H9 (cell line): ENCODE data around the gene RBM5. TPM values are rescaled to one million over a fixed set of nuclear protein-coding genes. Genes with fewer than 3 reads are reported as not detected.

Experiments
- DNase-seq: peaks from one replicate; pipeline ENCODE4 v3.0.0-alpha.2; 2017
- H2AFZ ChIP-seq: one replicate; pipeline ENCODE4 v1.6.1; 2013; ENCODE audit warnings: mild to moderate bottlenecking, low read length, control low read depth, moderate library complexity
- H2AK5ac ChIP-seq: 2 replicates; pipeline ENCODE4 v1.6.1; 2013; ENCODE audit warnings: low read length, control low read depth, mixed read lengths; ENCODE audit not compliant: insufficient read length
- H2BK120ac ChIP-seq: one replicate; pipeline ENCODE4 v1.6.1; 2013; ENCODE audit warnings: low read depth, mild to moderate bottlenecking, low read length, control low read depth, inconsistent platforms; ENCODE audit not compliant: poor library complexity, severe bottlenecking
- H2BK12ac ChIP-seq: 2 replicates; pipeline ENCODE4 v1.6.1; 2013; ENCODE audit warnings: low read length, control low read depth, mixed read lengths, low read depth; ENCODE audit not compliant: insufficient read length
- H2BK15ac ChIP-seq: 2 replicates; pipeline ENCODE4 v1.6.1; 2013; ENCODE audit warnings: low read depth, low read length, control low read depth
- H2BK20ac ChIP-seq: one replicate; pipeline ENCODE4 v1.6.1; 2013; ENCODE audit warnings: low read depth, mild to moderate bottlenecking, low read length, control low read depth, inconsistent platforms; ENCODE audit not compliant: poor library complexity, severe bottlenecking
- H2BK5ac ChIP-seq: 2 replicates; pipeline ENCODE4 v1.6.1; 2013; ENCODE audit warnings: low read length, control low read depth, mixed read lengths; ENCODE audit not compliant: insufficient read length
- H3K14ac ChIP-seq: 2 replicates; pipeline ENCODE4 v1.6.1; 2013; ENCODE audit warnings: low read length, control low read depth; ENCODE audit not compliant: insufficient read depth
- H3K18ac ChIP-seq: 2 replicates; pipeline ENCODE4 v1.6.1; 2013; ENCODE audit warnings: low read depth, mild to moderate bottlenecking, mixed read lengths, low read length, control low read depth; ENCODE audit not compliant: insufficient read length
- H3K23ac ChIP-seq: 2 replicates; pipeline ENCODE4 v1.6.1; 2013; ENCODE audit warnings: low read length, control low read depth, mixed read lengths, low read depth; ENCODE audit not compliant: insufficient read length
- H3K23me2 ChIP-seq: 2 replicates; pipeline ENCODE4 v1.6.1; 2013; ENCODE audit warnings: low read depth, mild to moderate bottlenecking, mixed read lengths, low read length, control low read depth; ENCODE audit not compliant: insufficient read length, poor library complexity, severe bottlenecking
- H3K27ac ChIP-seq: 2 replicates; pipeline ENCODE4 v1.5.1; 2013; ENCODE audit warnings: low read length, control low read depth, mixed read lengths, low read depth; ENCODE audit not compliant: insufficient read length
- H3K27me3 ChIP-seq: 2 replicates; pipeline ENCODE4 v1.6.1; 2013; ENCODE audit warnings: low read length, control low read depth, inconsistent platforms; ENCODE audit not compliant: insufficient read depth
- H3K4ac ChIP-seq: 2 replicates; pipeline ENCODE4 v1.6.1; 2013; ENCODE audit warnings: low read depth, mild to moderate bottlenecking, control low read depth, inconsistent platforms, low read length, moderate library complexity
- H3K4me1 ChIP-seq: 2 replicates; pipeline ENCODE4 v1.6.1; 2013; ENCODE audit warnings: low read length, control low read depth, inconsistent platforms; ENCODE audit not compliant: insufficient read depth
- H3K4me2 ChIP-seq: 2 replicates; pipeline ENCODE4 v1.6.1; 2013; ENCODE audit warnings: low read length, control low read depth, mixed read lengths; ENCODE audit not compliant: insufficient read length, insufficient read depth
- H3K56ac ChIP-seq: 2 replicates; pipeline ENCODE4 v1.6.1; 2013; ENCODE audit warnings: low read depth, mild to moderate bottlenecking, mixed read lengths, low read length, control low read depth; ENCODE audit not compliant: insufficient read length
- H3K79me1 ChIP-seq: 2 replicates; pipeline ENCODE4 v1.6.1; 2013; ENCODE audit warnings: low read depth, mild to moderate bottlenecking, moderate library complexity, low read length, control low read depth, inconsistent platforms; ENCODE audit not compliant: insufficient read depth, poor library complexity, severe bottlenecking
- H3K79me2 ChIP-seq: 2 replicates; pipeline ENCODE4 v1.6.1; 2013; ENCODE audit warnings: low read length, control low read depth, inconsistent platforms; ENCODE audit not compliant: insufficient read depth
- H3K9ac ChIP-seq: 2 replicates; pipeline ENCODE4 v1.6.1; 2013; ENCODE audit warnings: low read length, control low read depth, mixed read lengths; ENCODE audit not compliant: insufficient read length; ENCODE audit errors: extremely low read depth
- H3K9me3 ChIP-seq: one replicate; pipeline ENCODE4 v1.6.1; 2013; ENCODE audit warnings: low read depth, low read length, inconsistent platforms; ENCODE audit not compliant: control insufficient read depth
- H3T11ph ChIP-seq: one replicate; pipeline ENCODE4 v1.6.1; 2013; ENCODE audit warnings: mild to moderate bottlenecking, low read length, control low read depth, inconsistent platforms
- H4K20me1 ChIP-seq: one replicate; pipeline ENCODE4 v1.6.1; 2013; ENCODE audit not compliant: control insufficient read depth, insufficient read length, insufficient read depth
- H4K5ac ChIP-seq: 2 replicates; pipeline ENCODE4 v1.6.1; 2013; ENCODE audit warnings: low read depth, mild to moderate bottlenecking, mixed read lengths, low read length, control low read depth; ENCODE audit not compliant: insufficient read length
- H4K8ac ChIP-seq: replicated peaks from 2 replicates; pipeline ENCODE4 v1.6.1; 2013; ENCODE audit warnings: low read length, control low read depth, mixed read lengths, low read depth; ENCODE audit not compliant: insufficient read length
- H4K91ac ChIP-seq: 2 replicates; pipeline ENCODE4 v1.6.1; 2013; ENCODE audit warnings: low read depth, mild to moderate bottlenecking, moderate library complexity, mixed read lengths, low read length, control low read depth; ENCODE audit not compliant: insufficient read length
- H3K27ac Mint-ChIP-seq, 3 experiments: 2 replicates in 2 of 3; 3 replicates in 1 of 3; pipeline ENCODE4 v1.8.0; 2020 to 2021; ENCODE audit warnings: mixed read lengths in 3 of 3, mild to moderate bottlenecking in 1 of 3, moderate library complexity in 1 of 3
- H3K27me3 Mint-ChIP-seq: 2 replicates; pipeline ENCODE4 v1.8.0; 2021; ENCODE audit warnings: low read depth, mild to moderate bottlenecking, moderate library complexity, mixed read lengths
- H3K36me3 Mint-ChIP-seq, 3 experiments: 2 replicates in 2 of 3; 3 replicates in 1 of 3; pipeline ENCODE4 v1.8.0; 2020 to 2021; ENCODE audit warnings: low read depth in 3 of 3, mixed read lengths in 3 of 3; ENCODE audit not compliant: insufficient read depth in 1 of 3
- H3K4me1 Mint-ChIP-seq, 2 experiments: 2 replicates each; pipeline ENCODE4 v1.8.0; 2020; ENCODE audit warnings: mixed read lengths in 2 of 2
- H3K4me3 Mint-ChIP-seq, 2 experiments: 2 replicates in 1 of 2; 3 replicates in 1 of 2; pipeline ENCODE4 v1.8.0; 2020 to 2021; ENCODE audit warnings: mild to moderate bottlenecking in 2 of 2, mixed read lengths in 2 of 2, moderate library complexity in 1 of 2
- H3K9me3 Mint-ChIP-seq, 2 experiments: 2 replicates in 1 of 2; 3 replicates in 1 of 2; pipeline ENCODE4 v1.8.0; 2020; ENCODE audit warnings: mild to moderate bottlenecking in 2 of 2, mixed read lengths in 2 of 2, moderate library complexity in 1 of 2
- CTCF ChIP-seq: fragments of 200-600 bp; sonication (generic); conservative IDR thresholded peaks from 3 replicates; pipeline ENCODE4 v1.8.0; 2021; ENCODE audit warnings: antibody characterized with exemption, mild to moderate bottlenecking
- WGBS: extraction: QIAGEN DNeasy Blood & Tissue Kit; methylation state at CpG from one replicate; pipeline ENCODE4 v1.1.7; 2013; ENCODE audit warnings: missing lambda C conversion rate, low lambda C conversion rate, mixed read lengths; ENCODE audit not compliant: insufficient read length; ENCODE audit errors: extremely low coverage; 5-methylcytosine and 5-hydroxymethylcytosine counted together
- total RNA-seq: library from RNA; stranded (reverse); gene quantifications from 2 replicates; pipeline ENCODE4 v1.2.1, GENCODE V29; 2021

RBM5 gene
- total RNA-seq, 1 experiment from 2014 or later, result 123 TPM

GRCh38 chr3:50123394-50124051 lies 34.8 kb downstream of the RBM5 start:
- H3K23me2 ChIP-seq, result no peaks in the 10 kb centered on the region
- no peaks in the 10 kb centered on the region for H3K79me2 ChIP-seq
- no peak overlapping the region for H3K23ac ChIP-seq
- no peak overlapping the region for H2AFZ ChIP-seq
- H4K20me1 ChIP-seq, result no peaks in the 10 kb centered on the region
- no peak overlapping the region for H3T11ph ChIP-seq
- no peaks in the 10 kb centered on the region for H3K79me1 ChIP-seq
- no peak overlapping the region for H3K4me2 ChIP-seq
- H4K91ac ChIP-seq, result no peak overlapping the region
- no peak overlapping the region for H3K4me3 Mint-ChIP-seq
- no peak overlapping the region for H2BK20ac ChIP-seq
- no peaks in the 10 kb centered on the region for H3K9me3 Mint-ChIP-seq
- H2BK12ac ChIP-seq, result no peak overlapping the region
- no peak overlapping the region for H3K4ac ChIP-seq
- H2BK5ac ChIP-seq, result no peak overlapping the region
- H3K36me3 Mint-ChIP-seq, result peaks cover 10 to 18% (median 13%) of the 10 kb centered on the region in 3 experiments
- peaks cover 4% of the 10 kb centered on the region; the same call in 1 of the 2 replicates for H3K4me1 ChIP-seq
- no peak overlapping the region for H3K56ac ChIP-seq
- H2AK5ac ChIP-seq, result no peak overlapping the region
- no peak overlapping the region for H3K18ac ChIP-seq
- no peak overlapping the region for H3K27ac ChIP-seq
- TF ChIP-seq CTCF, result no peak
- H2BK120ac ChIP-seq, result no peak overlapping the region
- peaks cover 27 to 41% of the 10 kb centered on the region in 2 experiments for H3K4me1 Mint-ChIP-seq
- DNase-seq, result no peak
- H2BK15ac ChIP-seq, result no peak overlapping the region
- H3K27ac Mint-ChIP-seq, result peak overlapping the region in 1 of 3 experiments; percentile 61; a peak in 2 of 7 replicates
- WGBS, result no CpG with 5 or more reads among the region's 4 CpGs
- no peak overlapping the region for H3K9ac ChIP-seq
- no peak overlapping the region for H4K5ac ChIP-seq
- no peak overlapping the region for H4K8ac ChIP-seq
- no peak overlapping the region for H3K14ac ChIP-seq
- H3K27me3 ChIP-seq, result no peaks in the 10 kb centered on the region
- H3K27me3 Mint-ChIP-seq, result peaks cover 4% of the 10 kb centered on the region; the same call in 1 of the 2 replicates
- H3K9me3 ChIP-seq, result no peaks in the 10 kb centered on the region
